ENCODE data around the gene MCMBP. TPM values are rescaled to one million over a fixed set of nuclear protein-coding genes. Genes with fewer than 3 reads are reported as not detected.
A peak's percentile ranks its signal among the peaks of the same experiment; 100 is the strongest.

The MCMBP gene
- total and polyA plus RNA-seq, 2 donors (not counting 3 experiments of a cell fraction or from before 2014, with no cell fraction given), result 44.8 to 62.5 TPM

DNA sequence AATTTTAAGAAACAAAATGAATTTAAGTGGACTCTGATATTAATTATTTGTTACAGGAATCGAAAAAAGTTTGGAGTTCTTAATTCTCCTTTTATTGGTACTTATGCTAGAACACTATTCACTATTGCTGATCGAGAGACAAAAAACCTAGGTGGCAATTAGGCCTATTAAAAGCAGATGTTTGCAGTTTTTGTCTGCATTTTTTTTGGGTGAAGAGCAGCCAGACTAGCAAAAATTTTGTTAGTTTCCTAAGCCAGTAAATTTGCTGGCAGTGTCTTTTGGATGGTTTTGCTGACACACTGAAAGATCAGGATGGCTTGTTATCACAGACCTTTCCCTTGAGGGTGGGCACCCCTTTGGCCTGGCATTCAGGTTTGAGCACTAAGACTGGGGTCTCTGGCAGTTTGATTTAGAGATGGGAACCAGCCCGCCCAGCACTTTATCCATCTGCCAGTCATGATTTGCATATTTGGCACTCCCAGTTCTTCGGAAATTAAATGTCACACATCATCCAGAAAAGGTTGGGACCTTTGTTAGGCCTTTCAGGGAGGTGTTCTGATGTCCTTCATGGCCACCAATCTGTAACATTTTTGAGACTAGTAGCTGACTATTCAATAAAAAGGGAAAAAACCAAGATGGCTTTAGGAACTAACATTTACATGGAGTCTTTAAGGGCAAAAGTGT lies 89.5 kb downstream of the MCMBP start:
- Histone ChIP-seq H3K27me3 (ENCODE audit: control insufficient read depth in 2 of 2, insufficient read depth in 2 of 2, low read length in 2 of 2) (no peaks in the 10 kb centered on the region), H3K27ac (ENCODE audit: insufficient read depth, low read depth, low read length) (peak overlapping the region; percentile 30), H4K20me1 (replicated peaks; ENCODE audit: control insufficient read depth, extremely low read depth, insufficient read depth, low read length) (no peaks in the 10 kb centered on the region), H2AFZ (ENCODE audit: low read depth, low read length) (peak overlapping the region; percentile 45), H3K79me2 (ENCODE audit: control insufficient read depth, insufficient read depth, low read length) (peaks cover 2% of the 10 kb centered on the region), H3K4me3 (replicated peaks in 1 of 3; ENCODE audit: insufficient read depth in 1 of 3, low read depth in 1 of 3, low read length in 3 of 3) (no peak overlapping the region), H3K9me3 (replicated peaks; ENCODE audit: control insufficient read depth, insufficient read depth, low read length) (no peaks in the 10 kb centered on the region), H3K9me1 (replicated peaks; ENCODE audit: control insufficient read depth, extremely low read depth, insufficient read depth, low read length) (no peaks in the 10 kb centered on the region), H3K9ac (replicated peaks; ENCODE audit: extremely low read depth, insufficient read depth, low read length) (no peak overlapping the region), H3K4me2 (ENCODE audit: insufficient read depth, low read length) (peak overlapping the region; percentile 75), H3K36me3 (ENCODE audit: control insufficient read depth in 2 of 2, extremely low read depth in 1 of 2, insufficient read depth in 2 of 2, low read length in 2 of 2) (no peaks in the 10 kb centered on the region), H3K4me1 (ENCODE audit: control insufficient read depth, extremely low read depth, insufficient read depth, low read length) (peaks cover 33% of the 10 kb centered on the region)
- no TSS peak for BruUV-seq (replicated peaks)
- ChIA-PET CTCF (interaction anchor here (1.1 to 2.7 kb wide), 4 partner anchors 11 to 32 kb away, joined by 4 to 9 read pairs (median 7); no protein-coding TSS in a partner anchor), POLR2A (no interaction called here)
- dilution Hi-C loops (cut with MboI; ENCODE audit: extremely low pct_ligation_motif_present, low sequenced_read_pairs), result no loop called here
- TF ChIP-seq, protein P1, sequence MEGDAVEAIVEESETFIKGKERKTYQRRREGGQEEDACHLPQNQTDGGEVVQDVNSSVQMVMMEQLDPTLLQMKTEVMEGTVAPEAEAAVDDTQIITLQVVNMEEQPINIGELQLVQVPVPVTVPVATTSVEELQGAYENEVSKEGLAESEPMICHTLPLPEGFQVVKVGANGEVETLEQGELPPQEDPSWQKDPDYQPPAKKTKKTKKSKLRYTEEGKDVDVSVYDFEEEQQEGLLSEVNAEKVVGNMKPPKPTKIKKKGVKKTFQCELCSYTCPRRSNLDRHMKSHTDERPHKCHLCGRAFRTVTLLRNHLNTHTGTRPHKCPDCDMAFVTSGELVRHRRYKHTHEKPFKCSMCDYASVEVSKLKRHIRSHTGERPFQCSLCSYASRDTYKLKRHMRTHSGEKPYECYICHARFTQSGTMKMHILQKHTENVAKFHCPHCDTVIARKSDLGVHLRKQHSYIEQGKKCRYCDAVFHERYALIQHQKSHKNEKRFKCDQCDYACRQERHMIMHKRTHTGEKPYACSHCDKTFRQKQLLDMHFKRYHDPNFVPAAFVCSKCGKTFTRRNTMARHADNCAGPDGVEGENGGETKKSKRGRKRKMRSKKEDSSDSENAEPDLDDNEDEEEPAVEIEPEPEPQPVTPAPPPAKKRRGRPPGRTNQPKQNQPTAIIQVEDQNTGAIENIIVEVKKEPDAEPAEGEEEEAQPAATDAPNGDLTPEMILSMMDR (IDR thresholded peaks at IDR 0.05; ENCODE audit: extremely low read depth in 1 of 2, insufficient read depth in 1 of 2, low read depth in 1 of 2, low read length in 2 of 2), result no peak
- no peak for TF ChIP-seq MYC (IDR thresholded peaks at IDR 0.05; ENCODE audit: low read depth, low read length)
- no peak for TF ChIP-seq FOS (IDR thresholded peaks at IDR 0.05; ENCODE audit: borderline replicate concordance, insufficient read depth, low read length)
- no peak for TF ChIP-seq EZH2 (IDR thresholded peaks at IDR 0.05; ENCODE audit: borderline replicate concordance, low read depth, low read length, severe bottlenecking)
- TF ChIP-seq, protein P2, sequence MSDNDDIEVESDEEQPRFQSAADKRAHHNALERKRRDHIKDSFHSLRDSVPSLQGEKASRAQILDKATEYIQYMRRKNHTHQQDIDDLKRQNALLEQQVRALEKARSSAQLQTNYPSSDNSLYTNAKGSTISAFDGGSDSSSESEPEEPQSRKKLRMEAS (IDR thresholded peaks at IDR 0.05; ENCODE audit: insufficient read depth, insufficient read length), result no peak
- no peak for TF ChIP-seq POLR2AphosphoS5 (IDR thresholded peaks at IDR 0.05; ENCODE audit: insufficient read depth, low read depth, low read length)
- TF ChIP-seq JUN (IDR thresholded peaks at IDR 0.05; ENCODE audit: borderline replicate concordance, insufficient read depth, insufficient read length, low read depth), result no peak
- no peak for TF ChIP-seq GATA2 (IDR thresholded peaks at IDR 0.05; ENCODE audit: insufficient read depth, insufficient read length, low read depth, low read length)
- TF ChIP-seq POLR2A (IDR thresholded peaks at IDR 0.05; ENCODE audit: low read depth, low read length), result no peak
- no peak for FAIRE-seq
- DNase-seq (ENCODE audit: low read depth, low spot score), result no peak
- intact Hi-C loops (cut with micrococcal nuclease), result loop anchor here (1.0 kb wide), 1 partner anchor 13 kb away; no protein-coding TSS in a partner anchor

Data from endothelial cell of umbilical vein (primary cell).